DOHH2 (cell line): Measurements from ENCODE around the gene PPFIA1.

ENCODE experiments used
- EZH2phosphoT487 ChIP-seq: fragments of 200-600 bp; sonication (generic); IDR thresholded peaks from 2 replicates; pipeline ENCODE4 v1.6.1; 2017; ENCODE audit warnings: borderline replicate concordance, mild to moderate bottlenecking, antibody characterized with exemption, low read length, moderate library complexity, mixed read lengths
- TF ChIP-seq, protein P1 (sequence below): fragments of 200-600 bp; sonication (generic); IDR thresholded peaks from one replicate; pipeline ENCODE4 v1.5.1; 2014; ENCODE audit warnings: antibody characterized with exemption, mild to moderate bottlenecking, low read depth, low read length; ENCODE audit not compliant: poor library complexity, severe bottlenecking

DNA sequence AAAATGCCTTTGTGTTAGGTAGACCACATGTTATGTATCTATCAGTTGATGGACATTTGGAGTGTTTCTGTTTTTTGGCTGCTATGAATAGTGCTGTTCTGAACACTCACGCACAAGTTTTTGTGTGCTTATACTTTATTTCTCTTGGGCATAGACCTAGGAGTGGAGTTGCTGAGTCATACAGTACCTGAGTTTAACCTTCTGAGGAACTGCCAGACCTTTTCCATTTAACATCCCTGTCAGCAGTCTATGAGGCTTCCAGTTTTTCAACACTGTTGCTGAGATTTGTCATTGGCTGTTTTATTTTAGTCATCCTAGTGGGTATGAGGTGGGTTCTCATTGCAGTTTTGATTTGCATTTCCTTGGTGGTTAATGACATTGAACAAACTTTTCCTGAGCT, 132.2 kb downstream of the PPFIA1 start:
- TF ChIP-seq, protein P1, sequence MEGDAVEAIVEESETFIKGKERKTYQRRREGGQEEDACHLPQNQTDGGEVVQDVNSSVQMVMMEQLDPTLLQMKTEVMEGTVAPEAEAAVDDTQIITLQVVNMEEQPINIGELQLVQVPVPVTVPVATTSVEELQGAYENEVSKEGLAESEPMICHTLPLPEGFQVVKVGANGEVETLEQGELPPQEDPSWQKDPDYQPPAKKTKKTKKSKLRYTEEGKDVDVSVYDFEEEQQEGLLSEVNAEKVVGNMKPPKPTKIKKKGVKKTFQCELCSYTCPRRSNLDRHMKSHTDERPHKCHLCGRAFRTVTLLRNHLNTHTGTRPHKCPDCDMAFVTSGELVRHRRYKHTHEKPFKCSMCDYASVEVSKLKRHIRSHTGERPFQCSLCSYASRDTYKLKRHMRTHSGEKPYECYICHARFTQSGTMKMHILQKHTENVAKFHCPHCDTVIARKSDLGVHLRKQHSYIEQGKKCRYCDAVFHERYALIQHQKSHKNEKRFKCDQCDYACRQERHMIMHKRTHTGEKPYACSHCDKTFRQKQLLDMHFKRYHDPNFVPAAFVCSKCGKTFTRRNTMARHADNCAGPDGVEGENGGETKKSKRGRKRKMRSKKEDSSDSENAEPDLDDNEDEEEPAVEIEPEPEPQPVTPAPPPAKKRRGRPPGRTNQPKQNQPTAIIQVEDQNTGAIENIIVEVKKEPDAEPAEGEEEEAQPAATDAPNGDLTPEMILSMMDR = no peak
- no peak for TF ChIP-seq EZH2phosphoT487
